ENCODE data around the gene ACACA. TPM values are rescaled to one million over a fixed set of nuclear protein-coding genes. Genes with fewer than 3 reads are reported as not detected.

Gene ACACA
- total RNA-seq, 2 experiments from 2014 or later, result 57.2 to 61.1 TPM

DNA sequence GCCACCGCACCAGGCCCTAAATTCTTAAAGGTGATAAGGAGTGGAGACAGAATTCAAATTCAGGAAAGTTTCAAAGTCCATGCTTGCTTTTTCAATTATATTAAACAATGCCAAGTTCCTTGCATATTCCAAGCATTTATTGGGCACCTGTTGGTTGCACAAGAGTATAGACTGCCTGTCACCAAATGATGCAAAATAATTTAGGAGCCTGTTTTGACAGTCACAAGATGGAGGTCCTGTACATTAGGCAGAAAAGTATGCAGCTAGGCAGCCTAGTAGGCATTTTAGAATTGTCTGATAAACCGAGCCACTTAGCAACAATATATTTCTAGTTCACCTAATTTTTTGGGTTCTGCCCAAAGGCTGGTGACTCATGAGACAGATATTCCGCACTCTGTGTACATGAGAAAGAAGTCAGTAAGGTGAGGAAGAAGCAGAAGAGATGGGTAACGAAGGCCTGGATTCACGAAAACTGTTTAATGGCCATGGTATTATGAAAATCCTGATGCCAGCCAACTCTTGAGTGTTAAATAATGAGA, 7.3 kb downstream of the ACACA start:
- no peaks in the 10 kb centered on the region for H3K27me3 Mint-ChIP-seq
- H3K4me1 Mint-ChIP-seq, result peaks cover 25% of the 10 kb centered on the region
- H3K27ac Mint-ChIP-seq, result no peak overlapping the region
- no peak overlapping the region for H3K4me3 Mint-ChIP-seq
- ATAC-seq (no peak), DNase-seq (no peak)
- H3K36me3 Mint-ChIP-seq (ENCODE audit: low read depth), result peaks cover 2% of the 10 kb centered on the region
- intact Hi-C loops (cut with DNase I, micrococcal nuclease), result no loop called here
- no peaks in the 10 kb centered on the region for H3K9me3 Mint-ChIP-seq (ENCODE audit: low read depth)
- POLR2A ChIA-PET, result no interaction called here
- CTCF ChIA-PET, result interaction anchor here (1.7 kb wide), 1 partner anchor 25 kb away, joined by 6 read pairs; no protein-coding TSS in a partner anchor

DNA sequence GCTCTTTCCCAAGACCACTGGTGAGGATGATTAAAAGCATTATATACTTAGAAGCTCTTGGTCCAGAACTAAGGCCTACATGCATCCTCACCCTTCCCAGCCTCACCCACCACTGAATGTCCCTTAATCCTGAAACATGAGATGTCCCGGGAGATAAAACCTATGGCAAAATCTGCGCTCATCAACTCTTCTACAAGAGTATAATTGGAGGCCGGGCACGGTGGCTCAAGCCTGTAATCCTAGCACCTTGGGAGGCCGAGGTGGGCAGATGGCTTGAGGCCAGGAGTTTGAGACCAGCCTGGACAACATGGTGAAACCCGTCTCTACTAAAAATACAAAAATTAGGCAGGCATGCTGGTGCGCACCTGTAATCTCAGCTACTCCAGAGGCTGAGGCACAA, 13.3 kb downstream of the ACACA start:
- no peaks in the 10 kb centered on the region for H3K36me3 Mint-ChIP-seq (ENCODE audit: low read depth)
- H3K4me1 Mint-ChIP-seq, result peaks cover 24% of the 10 kb centered on the region
- CTCF ChIA-PET, result no interaction called here
- H3K9me3 Mint-ChIP-seq (ENCODE audit: low read depth), result no peaks in the 10 kb centered on the region
- ATAC-seq (no peak), DNase-seq (no peak)
- POLR2A ChIA-PET, result no interaction called here
- no peak overlapping the region for H3K27ac Mint-ChIP-seq
- intact Hi-C loops (cut with DNase I, micrococcal nuclease), result no loop called here
- H3K4me3 Mint-ChIP-seq, result no peak overlapping the region
- H3K27me3 Mint-ChIP-seq, result no peaks in the 10 kb centered on the region

DNA sequence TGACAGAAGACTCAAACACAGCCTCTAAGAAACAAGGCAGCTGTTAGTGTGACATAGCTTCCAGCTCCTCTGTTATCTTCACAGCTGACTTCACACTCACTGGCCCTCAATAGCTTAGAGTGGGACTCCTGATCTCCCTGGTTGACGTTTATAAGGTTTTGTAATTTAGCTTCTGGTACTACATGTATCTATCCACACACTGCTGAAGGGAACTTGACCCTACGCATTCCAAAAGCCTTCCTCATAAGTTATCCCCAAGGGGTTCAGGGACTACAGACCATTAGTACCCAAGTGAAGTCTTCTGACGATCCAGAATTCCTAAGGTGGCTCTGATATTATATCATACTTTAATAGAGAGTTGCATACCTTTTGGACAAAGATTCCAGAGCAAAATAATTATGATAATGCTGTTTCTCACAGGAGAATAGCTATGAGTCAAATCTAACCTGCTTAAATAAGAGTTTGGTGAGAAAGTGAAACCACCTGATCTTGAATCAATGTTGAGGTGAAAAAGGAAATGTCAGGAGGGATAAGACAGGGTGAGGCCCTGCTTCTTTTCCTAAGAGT, 14.5 kb downstream of the ACACA start:
- H3K36me3 Mint-ChIP-seq (ENCODE audit: low read depth), result no peaks in the 10 kb centered on the region
- ChIA-PET CTCF (interaction anchor here (1.5 to 2.5 kb wide), 3 partner anchors 14 to 19 kb away, joined by 3 to 18 read pairs (median 5); no protein-coding TSS in a partner anchor), POLR2A (interaction anchor here (0.6 to 1.0 kb wide), 2 partner anchors 15 to 326 kb away, joined by 3 read pairs; no protein-coding TSS in a partner anchor)
- no peak overlapping the region for H3K27ac Mint-ChIP-seq
- DNase-seq (no peak), ATAC-seq (peak; percentile 87)
- intact Hi-C loops (cut with DNase I, micrococcal nuclease), result no loop called here
- peaks cover 21% of the 10 kb centered on the region for H3K4me1 Mint-ChIP-seq
- H3K27me3 Mint-ChIP-seq, result no peaks in the 10 kb centered on the region
- H3K4me3 Mint-ChIP-seq, result no peak overlapping the region
- no peaks in the 10 kb centered on the region for H3K9me3 Mint-ChIP-seq (ENCODE audit: low read depth)

DNA sequence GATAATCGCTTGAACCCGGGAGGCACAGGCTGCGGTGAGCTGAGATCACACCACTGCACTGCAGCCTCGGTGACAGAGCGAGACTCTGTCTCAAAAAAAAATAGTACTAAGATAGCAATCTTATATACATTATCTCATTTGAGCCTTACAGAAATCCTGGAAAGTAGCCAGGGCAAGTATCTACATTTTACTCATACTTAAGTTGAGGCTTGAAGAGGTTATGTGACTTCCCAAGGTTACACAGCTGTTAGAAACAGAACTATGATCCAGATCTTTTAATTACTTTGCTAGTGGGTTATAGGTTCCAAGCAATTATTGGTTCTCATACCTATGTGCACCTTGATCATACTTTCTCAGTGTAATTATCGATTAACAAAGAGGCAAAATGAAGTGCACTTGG, 15.5 kb downstream of the ACACA start:
- no peak for DNase-seq
- ATAC-seq, result no peak
- intact Hi-C loops (cut with DNase I, micrococcal nuclease), result no loop called here
- no peak overlapping the region for H3K4me3 Mint-ChIP-seq
- POLR2A ChIA-PET, result no interaction called here
- CTCF ChIA-PET, result interaction anchor here (0.6 to 2.5 kb wide), 6 partner anchors 14 to 1422 kb away, joined by 3 to 18 read pairs (median 3); no protein-coding TSS in a partner anchor
- H3K36me3 Mint-ChIP-seq (ENCODE audit: low read depth), result no peaks in the 10 kb centered on the region
- no peak overlapping the region for H3K27ac Mint-ChIP-seq
- no peaks in the 10 kb centered on the region for H3K9me3 Mint-ChIP-seq (ENCODE audit: low read depth)
- peaks cover 21% of the 10 kb centered on the region for H3K4me1 Mint-ChIP-seq
- no peaks in the 10 kb centered on the region for H3K27me3 Mint-ChIP-seq

DNA sequence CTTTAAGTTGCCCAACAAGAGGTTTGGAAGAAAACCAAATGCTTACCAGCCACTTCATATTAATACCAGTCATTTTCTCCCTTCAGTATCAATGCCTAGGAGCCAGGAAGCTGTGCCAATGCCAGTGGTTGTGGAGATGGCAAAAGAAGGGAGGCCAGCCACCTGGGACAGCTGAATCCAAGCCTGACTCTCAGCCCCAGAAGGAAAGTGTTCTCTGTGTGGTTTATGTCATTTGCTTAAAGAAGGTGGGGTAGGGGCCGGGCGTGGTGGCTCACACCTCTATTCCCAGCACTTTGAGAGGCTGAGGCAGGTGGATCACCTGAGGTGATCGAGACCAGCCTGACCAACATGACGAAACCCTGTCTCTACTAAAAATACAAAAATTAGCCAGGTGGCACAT, 17.5 kb downstream of the ACACA start:
- CTCF ChIA-PET, result interaction anchor here (2.0 kb wide), 1 partner anchor 15 kb away, joined by 7 read pairs; no protein-coding TSS in a partner anchor

DNA sequence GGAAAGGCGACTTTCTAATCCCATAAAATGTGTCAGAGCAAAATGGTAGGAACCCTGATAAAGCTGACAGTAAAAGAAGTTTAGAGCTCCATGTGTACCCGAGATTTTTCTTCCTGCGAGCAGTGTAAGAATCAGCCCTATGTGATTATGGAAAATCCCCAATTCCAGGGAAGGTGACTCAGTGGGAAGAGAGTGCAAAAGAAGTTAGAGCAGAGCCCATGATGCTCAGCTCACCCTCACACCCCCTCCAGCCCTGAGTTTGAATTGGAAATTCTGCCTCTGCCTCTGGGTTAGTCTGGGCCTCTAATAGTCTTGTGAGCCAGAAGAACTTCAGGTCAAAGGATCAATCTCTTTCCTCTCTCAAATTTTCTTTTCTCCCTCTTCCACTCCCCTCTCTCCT, 18.4 kb downstream of the ACACA start:
- intact Hi-C loops (cut with DNase I, micrococcal nuclease), result no loop called here
- ChIA-PET POLR2A (no interaction called here), CTCF (interaction anchor here (0.9 to 2.0 kb wide), 4 partner anchors 9 to 16 kb away, joined by 3 to 7 read pairs (median 4); no protein-coding TSS in a partner anchor)
- Mint-ChIP-seq H3K9me3 (ENCODE audit: low read depth) (no peaks in the 10 kb centered on the region), H3K4me1 (peaks cover 19% of the 10 kb centered on the region), H3K27ac (no peak overlapping the region), H3K27me3 (no peaks in the 10 kb centered on the region), H3K4me3 (no peak overlapping the region), H3K36me3 (ENCODE audit: low read depth) (no peaks in the 10 kb centered on the region)
- DNase-seq, result no peak
- no peak for ATAC-seq

More for the DNA sequence above, 17.5 kb downstream of the ACACA start:
- intact Hi-C loops (cut with DNase I, micrococcal nuclease), result no loop called here
- no peak overlapping the region for H3K4me3 Mint-ChIP-seq
- POLR2A ChIA-PET, result no interaction called here
- ATAC-seq (no peak), DNase-seq (no peak)
- H3K9me3 Mint-ChIP-seq (ENCODE audit: low read depth), result no peaks in the 10 kb centered on the region
- peaks cover 21% of the 10 kb centered on the region for H3K4me1 Mint-ChIP-seq
- H3K27ac Mint-ChIP-seq, result no peak overlapping the region
- no peaks in the 10 kb centered on the region for H3K36me3 Mint-ChIP-seq (ENCODE audit: low read depth)
- no peaks in the 10 kb centered on the region for H3K27me3 Mint-ChIP-seq

DNA sequence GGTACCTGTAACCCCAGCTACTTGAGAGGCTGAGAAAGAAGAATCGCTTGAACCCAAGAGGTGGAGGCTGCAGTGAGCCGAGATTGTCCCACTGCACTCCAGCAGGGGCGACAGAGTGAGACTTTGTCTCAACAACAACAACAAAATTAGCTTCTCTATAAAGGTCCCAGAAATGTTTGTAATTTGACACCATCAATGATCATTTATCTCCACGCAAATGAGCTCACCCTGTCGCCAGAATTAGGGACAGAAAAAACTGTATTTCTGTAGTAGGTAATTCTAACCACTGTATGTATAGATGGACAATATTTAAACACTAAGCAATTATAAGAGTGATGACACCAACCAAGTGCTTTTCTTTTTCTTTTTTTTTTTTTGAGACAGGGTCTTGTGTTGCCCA, 20.2 kb downstream of the ACACA start:
- Mint-ChIP-seq H3K27me3 (no peaks in the 10 kb centered on the region), H3K27ac (no peak overlapping the region), H3K4me3 (no peak overlapping the region), H3K9me3 (ENCODE audit: low read depth) (no peaks in the 10 kb centered on the region), H3K36me3 (ENCODE audit: low read depth) (no peaks in the 10 kb centered on the region), H3K4me1 (peaks cover 3% of the 10 kb centered on the region)
- DNase-seq (no peak), ATAC-seq (no peak)
- ChIA-PET CTCF (interaction anchor here (0.6 to 1.9 kb wide), 6 partner anchors 9 to 176 kb away, joined by 3 to 6 read pairs (median 4); partner anchors contain the start of gene C17orf78), POLR2A (no interaction called here)
- intact Hi-C loops (cut with DNase I, micrococcal nuclease), result no loop called here

DNA sequence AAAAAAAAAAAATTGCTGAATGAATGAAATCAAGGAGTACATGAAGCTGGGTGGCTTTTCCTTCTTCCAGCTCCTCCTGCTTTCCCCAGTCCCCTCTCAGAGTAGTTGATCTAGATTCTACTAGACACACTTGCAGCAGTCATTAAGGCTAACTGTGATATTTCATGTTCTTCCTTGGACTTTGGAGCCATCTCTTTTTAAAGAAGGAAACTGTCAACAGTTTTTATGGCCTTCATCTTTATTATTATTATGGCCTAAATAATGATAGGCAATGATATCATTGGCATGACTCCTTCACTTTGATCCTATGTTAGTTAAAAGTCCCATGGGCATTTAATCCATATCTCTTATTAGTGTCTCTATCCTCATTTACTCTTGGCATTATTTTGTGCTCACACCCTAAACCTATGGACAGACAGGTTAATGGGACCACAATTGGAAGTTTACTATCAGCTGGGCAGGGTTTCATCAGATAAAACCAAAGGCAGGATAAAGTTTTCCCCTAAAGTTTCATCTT, 21.1 kb downstream of the ACACA start:
- CTCF ChIA-PET, result interaction anchor here (0.6 to 1.9 kb wide), 7 partner anchors 9 to 175 kb away, joined by 3 to 6 read pairs (median 4); partner anchors contain the start of gene C17orf78
- POLR2A ChIA-PET, result no interaction called here
- no peaks in the 10 kb centered on the region for H3K9me3 Mint-ChIP-seq (ENCODE audit: low read depth)
- H3K27ac Mint-ChIP-seq, result no peak overlapping the region
- H3K4me3 Mint-ChIP-seq, result no peak overlapping the region
- H3K4me1 Mint-ChIP-seq, result no peaks in the 10 kb centered on the region
- ATAC-seq (no peak), DNase-seq (no peak)
- H3K27me3 Mint-ChIP-seq, result no peaks in the 10 kb centered on the region
- H3K36me3 Mint-ChIP-seq (ENCODE audit: low read depth), result no peaks in the 10 kb centered on the region
- intact Hi-C loops (cut with DNase I, micrococcal nuclease), result no loop called here

DNA sequence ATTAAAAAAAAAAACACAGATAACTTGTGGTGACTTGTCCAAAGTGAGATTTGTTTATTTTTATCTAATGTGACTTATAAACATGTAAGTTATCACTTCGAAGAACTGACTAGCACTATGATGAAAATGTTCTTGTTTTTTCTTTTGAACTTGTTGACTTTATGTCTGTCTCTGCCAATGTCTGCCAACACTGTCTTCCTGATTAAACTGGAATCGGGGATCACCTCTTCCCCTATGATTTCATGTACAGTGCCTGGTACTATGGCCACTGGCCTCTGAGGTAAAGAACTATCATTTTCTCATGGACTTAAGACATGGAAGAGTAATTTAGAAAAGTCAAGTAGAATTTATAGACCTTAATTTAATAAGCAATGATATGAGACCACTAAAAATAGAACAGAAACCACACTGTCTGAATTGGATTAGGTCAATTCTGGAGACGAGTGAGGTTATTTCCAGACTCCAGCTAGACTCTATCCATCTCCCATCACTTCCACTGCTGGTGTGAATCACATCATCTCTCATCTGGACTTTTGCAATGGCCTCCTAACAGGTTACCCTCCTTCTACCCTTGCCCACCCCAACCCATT, 22.0 kb downstream of the ACACA start:
- Mint-ChIP-seq H3K36me3 (ENCODE audit: low read depth) (no peaks in the 10 kb centered on the region), H3K4me3 (no peak overlapping the region), H3K4me1 (no peaks in the 10 kb centered on the region), H3K27ac (no peak overlapping the region), H3K9me3 (ENCODE audit: low read depth) (no peaks in the 10 kb centered on the region), H3K27me3 (no peaks in the 10 kb centered on the region)
- intact Hi-C loops (cut with DNase I, micrococcal nuclease), result no loop called here
- ChIA-PET POLR2A (no interaction called here), CTCF (interaction anchor here (1.8 kb wide), 1 partner anchor 11 kb away, joined by 5 read pairs; no protein-coding TSS in a partner anchor)
- DNase-seq, result no peak
- no peak for ATAC-seq

DNA sequence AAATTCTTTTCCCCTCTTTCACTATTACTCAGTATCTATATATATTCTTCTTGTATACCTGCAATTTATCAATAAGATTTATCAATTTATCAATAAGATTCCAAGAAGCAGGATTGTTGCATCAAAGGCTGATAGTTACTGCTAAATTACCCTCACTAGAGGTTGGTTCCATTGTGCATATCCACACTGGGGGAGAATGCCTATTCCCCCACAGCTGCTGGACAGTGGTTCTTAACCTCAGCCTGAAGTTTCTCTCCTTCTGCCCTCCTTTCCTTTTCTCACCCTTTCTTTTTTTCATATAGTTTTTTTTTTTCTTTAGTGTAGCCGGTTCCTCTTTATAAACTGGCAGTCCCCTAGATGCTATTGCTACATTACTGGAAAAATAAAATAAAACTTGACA, 24.6 kb downstream of the ACACA start:
- no peaks in the 10 kb centered on the region for H3K27me3 Mint-ChIP-seq
- ATAC-seq (no peak), DNase-seq (no peak)
- H3K4me3 Mint-ChIP-seq, result no peak overlapping the region
- intact Hi-C loops (cut with DNase I, micrococcal nuclease), result no loop called here
- H3K9me3 Mint-ChIP-seq (ENCODE audit: low read depth), result no peaks in the 10 kb centered on the region
- no peak overlapping the region for H3K27ac Mint-ChIP-seq
- POLR2A ChIA-PET, result no interaction called here
- H3K36me3 Mint-ChIP-seq (ENCODE audit: low read depth), result no peaks in the 10 kb centered on the region
- CTCF ChIA-PET, result no interaction called here
- no peaks in the 10 kb centered on the region for H3K4me1 Mint-ChIP-seq

DNA sequence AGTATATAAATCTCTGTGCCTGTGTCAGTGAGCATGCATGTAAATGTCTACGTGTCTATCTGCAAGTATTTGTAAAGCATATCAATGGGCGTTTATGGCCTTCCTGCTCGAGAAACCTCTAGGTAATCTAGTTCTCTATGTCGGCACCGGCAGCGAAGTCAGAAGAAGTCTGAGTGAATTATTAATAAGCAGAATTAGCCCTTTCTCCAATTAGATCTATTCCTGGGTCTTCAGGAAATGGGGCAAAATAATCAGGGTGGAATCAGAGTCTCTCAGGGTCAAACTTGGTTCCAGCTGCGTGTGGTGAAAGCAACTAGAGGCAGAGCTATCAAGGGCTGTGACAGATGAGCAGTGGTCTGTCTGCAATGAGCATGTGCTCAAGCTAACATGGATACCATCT, 30.9 kb downstream of the ACACA start, which contains the start of gene C17orf78:
C17orf78 (plus strand) TSS at position 280 of the 400 bp plus-strand sequence; CDS start at position 388, 108 bp downstream.
- Mint-ChIP-seq H3K27ac (no peak within 1 kb of the TSS), H3K36me3 (ENCODE audit: low read depth) (no peaks in the 10 kb centered on the region), H3K4me3 (no peak within 1 kb of the TSS), H3K27me3 (no peaks in the 10 kb centered on the region), H3K4me1 (peaks cover 5% of the 10 kb centered on the region), H3K9me3 (ENCODE audit: low read depth) (no peaks in the 10 kb centered on the region)
- DNase-seq (no peak), ATAC-seq (no peak)
- ChIA-PET CTCF (interaction anchor here (0.6 to 3.3 kb wide), 8 partner anchors 9 to 747 kb away, joined by 3 to 22 read pairs (median 3); no protein-coding TSS in a partner anchor), POLR2A (no interaction called here)
- intact Hi-C loops (cut with DNase I, micrococcal nuclease), result loop anchor here in 1 of 2 experiments (10.0 kb wide), 1 partner anchor 419 kb away; no protein-coding TSS in a partner anchor

Data from activated CD4-positive, alpha-beta T cell treated with anti-CD3 and anti-CD28 coated beads for 36 hours (primary cell).